Measurements from ENCODE around the gene RAB38. TPM values are rescaled to one million over a fixed set of nuclear protein-coding genes. Genes with fewer than 3 reads are reported as not detected.

RAB38 gene
- total RNA-seq, 1 donor, result 1.1 TPM

DNA sequence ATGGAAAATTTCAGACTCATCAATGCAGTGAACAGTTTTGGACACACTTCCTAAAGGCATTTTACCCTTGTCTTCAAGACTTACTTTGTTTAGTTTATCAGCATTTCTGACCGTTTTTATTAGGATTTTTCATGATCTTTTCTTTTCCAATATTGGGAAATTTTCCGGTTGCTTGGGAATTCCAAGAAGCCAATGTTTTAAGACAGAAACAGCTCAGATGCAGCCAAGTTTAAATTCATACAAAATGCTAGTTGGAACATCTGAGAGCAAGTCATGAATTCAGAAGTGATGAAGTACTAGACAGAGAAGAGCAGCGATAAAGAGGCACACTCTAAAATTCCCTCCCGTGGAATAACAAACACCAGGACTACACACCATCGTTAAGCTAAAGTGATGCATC, 68.6 kb downstream of the RAB38 start:
- DNase-seq (ENCODE audit: insufficient read length, low spot score, missing footprints), result no peak
- no peak overlapping the region for H2AFZ ChIP-seq (ENCODE audit: low read length)

DNA sequence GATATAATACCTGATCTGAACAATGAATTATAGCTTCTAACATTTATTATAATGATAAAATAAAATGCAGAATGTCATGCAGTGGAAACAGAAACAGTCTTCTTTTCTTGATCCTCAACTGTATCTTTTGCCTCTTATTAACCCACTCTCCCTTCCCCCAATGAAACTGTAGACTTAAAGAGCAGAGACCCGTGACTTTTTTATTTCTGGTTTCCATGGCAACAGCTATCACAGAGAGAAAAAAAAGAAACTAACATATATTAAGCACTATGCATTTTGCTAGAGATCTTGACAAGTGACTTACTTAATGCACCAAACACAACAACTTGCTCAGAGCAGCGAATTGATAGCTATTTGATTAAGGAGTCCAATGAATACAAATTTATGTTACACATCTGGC, 69.3 kb downstream of the RAB38 start:
- TF ChIP-seq, protein P1, sequence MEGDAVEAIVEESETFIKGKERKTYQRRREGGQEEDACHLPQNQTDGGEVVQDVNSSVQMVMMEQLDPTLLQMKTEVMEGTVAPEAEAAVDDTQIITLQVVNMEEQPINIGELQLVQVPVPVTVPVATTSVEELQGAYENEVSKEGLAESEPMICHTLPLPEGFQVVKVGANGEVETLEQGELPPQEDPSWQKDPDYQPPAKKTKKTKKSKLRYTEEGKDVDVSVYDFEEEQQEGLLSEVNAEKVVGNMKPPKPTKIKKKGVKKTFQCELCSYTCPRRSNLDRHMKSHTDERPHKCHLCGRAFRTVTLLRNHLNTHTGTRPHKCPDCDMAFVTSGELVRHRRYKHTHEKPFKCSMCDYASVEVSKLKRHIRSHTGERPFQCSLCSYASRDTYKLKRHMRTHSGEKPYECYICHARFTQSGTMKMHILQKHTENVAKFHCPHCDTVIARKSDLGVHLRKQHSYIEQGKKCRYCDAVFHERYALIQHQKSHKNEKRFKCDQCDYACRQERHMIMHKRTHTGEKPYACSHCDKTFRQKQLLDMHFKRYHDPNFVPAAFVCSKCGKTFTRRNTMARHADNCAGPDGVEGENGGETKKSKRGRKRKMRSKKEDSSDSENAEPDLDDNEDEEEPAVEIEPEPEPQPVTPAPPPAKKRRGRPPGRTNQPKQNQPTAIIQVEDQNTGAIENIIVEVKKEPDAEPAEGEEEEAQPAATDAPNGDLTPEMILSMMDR (IDR thresholded peaks at IDR 0.05; ENCODE audit: extremely low read depth, low read depth, low read length), result no peak
- Histone ChIP-seq H3K4me1 (ENCODE audit: insufficient read depth, low read length) (no peaks in the 10 kb centered on the region), H2AFZ (ENCODE audit: low read length) (no peak overlapping the region), H4K20me1 (ENCODE audit: insufficient read depth, low read length) (no peaks in the 10 kb centered on the region), H3K4me3 (ENCODE audit: insufficient read depth, low read length) (no peak overlapping the region), H3K79me2 (ENCODE audit: insufficient read depth, low read length) (no peaks in the 10 kb centered on the region), H3K4me2 (ENCODE audit: insufficient read depth, low read length) (no peak overlapping the region), H3K9me3 (ENCODE audit: low read depth, low read length) (no peaks in the 10 kb centered on the region), H3K27ac (ENCODE audit: low read depth, low read length) (no peak overlapping the region), H3K36me3 (ENCODE audit: insufficient read depth, low read length) (no peaks in the 10 kb centered on the region), H3K27me3 (ENCODE audit: insufficient read depth, low read length) (no peaks in the 10 kb centered on the region)
- no peak for DNase-seq (ENCODE audit: insufficient read length, low spot score, missing footprints)

More for the DNA sequence above, 68.6 kb downstream of the RAB38 start:
- Histone ChIP-seq H3K27ac (ENCODE audit: low read depth, low read length) (no peak overlapping the region), H3K27me3 (ENCODE audit: insufficient read depth, low read length) (no peaks in the 10 kb centered on the region), H3K36me3 (ENCODE audit: insufficient read depth, low read length) (no peaks in the 10 kb centered on the region), H3K9me3 (ENCODE audit: low read depth, low read length) (no peaks in the 10 kb centered on the region), H3K4me3 (ENCODE audit: insufficient read depth, low read length) (no peak overlapping the region), H3K79me2 (ENCODE audit: insufficient read depth, low read length) (no peaks in the 10 kb centered on the region), H3K4me1 (ENCODE audit: insufficient read depth, low read length) (no peaks in the 10 kb centered on the region), H3K4me2 (ENCODE audit: insufficient read depth, low read length) (no peak overlapping the region), H4K20me1 (ENCODE audit: insufficient read depth, low read length) (no peaks in the 10 kb centered on the region)
- TF ChIP-seq, protein P1 (IDR thresholded peaks at IDR 0.05; ENCODE audit: extremely low read depth, low read depth, low read length), result no peak

DNA sequence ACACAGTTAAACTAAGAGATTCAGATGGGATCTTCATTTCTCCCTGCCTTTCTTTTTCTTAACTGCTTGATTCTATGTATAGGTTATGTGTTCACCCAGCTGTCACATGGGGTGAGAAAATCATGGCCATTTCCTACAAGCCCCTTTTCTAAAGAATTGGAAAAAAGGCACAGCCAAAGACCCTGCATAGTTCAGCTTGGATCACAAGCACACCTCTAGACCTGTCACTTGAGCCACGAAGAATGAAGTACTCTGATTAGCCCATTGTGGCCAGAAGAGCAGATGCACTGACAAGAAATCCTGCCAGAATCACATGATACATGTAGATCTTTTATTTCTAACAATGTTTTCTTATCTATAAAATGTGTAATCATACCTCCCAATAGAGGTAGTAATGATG, 69.7 kb downstream of the RAB38 start:
- H3K36me3 ChIP-seq (ENCODE audit: insufficient read depth, low read length), result no peaks in the 10 kb centered on the region
- no peak overlapping the region for H3K27ac ChIP-seq (ENCODE audit: low read depth, low read length)
- no peaks in the 10 kb centered on the region for H3K27me3 ChIP-seq (ENCODE audit: insufficient read depth, low read length)
- no peak overlapping the region for H2AFZ ChIP-seq (ENCODE audit: low read length)
- DNase-seq (ENCODE audit: insufficient read length, low spot score, missing footprints), result no peak
- H3K9me3 ChIP-seq (ENCODE audit: low read depth, low read length), result no peaks in the 10 kb centered on the region
- H3K4me2 ChIP-seq (ENCODE audit: insufficient read depth, low read length), result no peak overlapping the region
- no peak overlapping the region for H3K4me3 ChIP-seq (ENCODE audit: insufficient read depth, low read length)
- H4K20me1 ChIP-seq (ENCODE audit: insufficient read depth, low read length), result no peaks in the 10 kb centered on the region
- TF ChIP-seq, protein P1 (IDR thresholded peaks at IDR 0.05; ENCODE audit: extremely low read depth, low read depth, low read length), result no peak
- no peaks in the 10 kb centered on the region for H3K79me2 ChIP-seq (ENCODE audit: insufficient read depth, low read length)
- no peaks in the 10 kb centered on the region for H3K4me1 ChIP-seq (ENCODE audit: insufficient read depth, low read length)

DNA sequence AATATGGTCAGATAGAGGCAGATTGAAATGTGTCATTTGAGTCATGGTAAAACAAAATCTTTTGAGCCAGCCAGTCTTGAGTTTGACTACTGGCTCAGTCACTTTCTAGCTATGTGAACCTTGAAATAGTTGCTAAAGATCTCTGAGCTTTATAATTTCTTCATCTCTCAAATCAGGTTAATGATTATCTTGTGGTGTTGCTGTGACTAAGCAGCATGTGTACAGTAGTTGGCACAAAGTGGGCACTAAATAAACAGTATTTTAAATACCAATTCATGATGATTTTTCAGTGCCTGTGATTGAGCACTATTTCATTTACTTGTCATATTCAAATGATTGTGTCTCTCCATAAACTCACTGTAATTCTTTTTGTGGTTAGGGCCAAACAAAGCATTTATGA, 70.8 kb downstream of the RAB38 start:
- no peak overlapping the region for H3K4me3 ChIP-seq (ENCODE audit: insufficient read depth, low read length)
- H2AFZ ChIP-seq (ENCODE audit: low read length), result no peak overlapping the region
- H3K9me3 ChIP-seq (ENCODE audit: low read depth, low read length), result no peaks in the 10 kb centered on the region
- no peaks in the 10 kb centered on the region for H3K27me3 ChIP-seq (ENCODE audit: insufficient read depth, low read length)
- H3K36me3 ChIP-seq (ENCODE audit: insufficient read depth, low read length), result no peaks in the 10 kb centered on the region
- TF ChIP-seq, protein P1 (IDR thresholded peaks at IDR 0.05; ENCODE audit: extremely low read depth, low read depth, low read length), result no peak
- no peaks in the 10 kb centered on the region for H3K4me1 ChIP-seq (ENCODE audit: insufficient read depth, low read length)
- DNase-seq (ENCODE audit: insufficient read length, low spot score, missing footprints), result no peak
- no peaks in the 10 kb centered on the region for H4K20me1 ChIP-seq (ENCODE audit: insufficient read depth, low read length)
- no peak overlapping the region for H3K4me2 ChIP-seq (ENCODE audit: insufficient read depth, low read length)
- H3K27ac ChIP-seq (ENCODE audit: low read depth, low read length), result no peak overlapping the region
- H3K79me2 ChIP-seq (ENCODE audit: insufficient read depth, low read length), result no peaks in the 10 kb centered on the region

Data from osteoblast (primary cell).